GM12878 (cell line): Measurements from ENCODE around the gene DUSP22. TPM values are rescaled to one million over a fixed set of nuclear protein-coding genes. Genes with fewer than 3 reads are reported as not detected.
A peak's percentile ranks its signal among the peaks of the same experiment; 100 is the strongest.

Source experiments
- POLR2AphosphoS5 ChIP-seq: IDR thresholded peaks from 2 replicates; pipeline ENCODE4 v1.6.1; 2011; ENCODE audit warnings: mild to moderate bottlenecking, low read length, inconsistent platforms
- RB1 ChIP-seq: fragments of 450-650 bp; formaldehyde crosslinking; IDR thresholded peaks from 2 replicates; pipeline ENCODE4 v1.6.1; 2017; ENCODE audit warnings: mild to moderate bottlenecking, borderline replicate concordance
- SMARCA5 ChIP-seq: fragments of 450-650 bp; IDR thresholded peaks from 2 replicates; pipeline ENCODE4 v1.6.1; 2017; ENCODE audit warnings: mild to moderate bottlenecking
- SREBF1 ChIP-seq: IDR thresholded peaks from 2 replicates; pipeline ENCODE4 v1.6.1; 2012; ENCODE audit warnings: mild to moderate bottlenecking, low read length
- ZNF274 ChIP-seq: IDR thresholded peaks from one replicate; pipeline ENCODE4 v1.8.0; 2011; ENCODE audit not compliant: insufficient read length, insufficient read depth
- polyA plus RNA-seq, 11 experiments: library from polyadenylated mRNA; depleted of rRNA in 4 of 11; unstranded in 6 of 11; stranded (reverse) in 5 of 11; fragments of >200 nt; fragmentation: Nextera tagmentation in 4 of 11; fragmentation: Illumina TruSeq in 1 of 11; extraction: Ambion mirVana in 4 of 11; extraction: Trizol in 1 of 11; gene quantifications; 1 replicate in 1 of 11; 2 replicates in 10 of 11; pipeline versions ENCODE4 v1.2.1 to v1.2.3, GENCODE V29; 2011 to 2016; ENCODE audit warnings: inconsistent platforms in 2 of 11, missing spikeins in 2 of 11, low read depth in 1 of 11
- total RNA-seq, 4 experiments: library from RNA; depleted of rRNA in 3 of 4; stranded (reverse); fragments of >200 nt in 3 of 4; fragmentation: Illumina TruSeq in 1 of 4; extraction: Trizol in 1 of 4; gene quantifications; 2 replicates each; pipeline versions ENCODE4 v1.2.1 to v1.2.3, GENCODE V29; 2013 to 2021
- TF ChIP-seq, protein P1 (sequence below): fragments of 450-650 bp; IDR thresholded peaks from 2 replicates; pipeline ENCODE4 v1.6.1; 2017; ENCODE audit warnings: mild to moderate bottlenecking, moderate library complexity

The DUSP22 gene
- total and polyA plus RNA-seq, 10 of the 15 experiments (the other 5 are each of a cell fraction or from before 2014, with no cell fraction given), result 78.9 to 156 (median 107) TPM

- TF ChIP-seq RB1 (no peak), POLR2AphosphoS5 (peak; percentile 83; the same call in 1 of the 2 replicates), SMARCA5 (no peak), ZNF274 (no peak), SREBF1 (no peak)
- TF ChIP-seq, protein P1, sequence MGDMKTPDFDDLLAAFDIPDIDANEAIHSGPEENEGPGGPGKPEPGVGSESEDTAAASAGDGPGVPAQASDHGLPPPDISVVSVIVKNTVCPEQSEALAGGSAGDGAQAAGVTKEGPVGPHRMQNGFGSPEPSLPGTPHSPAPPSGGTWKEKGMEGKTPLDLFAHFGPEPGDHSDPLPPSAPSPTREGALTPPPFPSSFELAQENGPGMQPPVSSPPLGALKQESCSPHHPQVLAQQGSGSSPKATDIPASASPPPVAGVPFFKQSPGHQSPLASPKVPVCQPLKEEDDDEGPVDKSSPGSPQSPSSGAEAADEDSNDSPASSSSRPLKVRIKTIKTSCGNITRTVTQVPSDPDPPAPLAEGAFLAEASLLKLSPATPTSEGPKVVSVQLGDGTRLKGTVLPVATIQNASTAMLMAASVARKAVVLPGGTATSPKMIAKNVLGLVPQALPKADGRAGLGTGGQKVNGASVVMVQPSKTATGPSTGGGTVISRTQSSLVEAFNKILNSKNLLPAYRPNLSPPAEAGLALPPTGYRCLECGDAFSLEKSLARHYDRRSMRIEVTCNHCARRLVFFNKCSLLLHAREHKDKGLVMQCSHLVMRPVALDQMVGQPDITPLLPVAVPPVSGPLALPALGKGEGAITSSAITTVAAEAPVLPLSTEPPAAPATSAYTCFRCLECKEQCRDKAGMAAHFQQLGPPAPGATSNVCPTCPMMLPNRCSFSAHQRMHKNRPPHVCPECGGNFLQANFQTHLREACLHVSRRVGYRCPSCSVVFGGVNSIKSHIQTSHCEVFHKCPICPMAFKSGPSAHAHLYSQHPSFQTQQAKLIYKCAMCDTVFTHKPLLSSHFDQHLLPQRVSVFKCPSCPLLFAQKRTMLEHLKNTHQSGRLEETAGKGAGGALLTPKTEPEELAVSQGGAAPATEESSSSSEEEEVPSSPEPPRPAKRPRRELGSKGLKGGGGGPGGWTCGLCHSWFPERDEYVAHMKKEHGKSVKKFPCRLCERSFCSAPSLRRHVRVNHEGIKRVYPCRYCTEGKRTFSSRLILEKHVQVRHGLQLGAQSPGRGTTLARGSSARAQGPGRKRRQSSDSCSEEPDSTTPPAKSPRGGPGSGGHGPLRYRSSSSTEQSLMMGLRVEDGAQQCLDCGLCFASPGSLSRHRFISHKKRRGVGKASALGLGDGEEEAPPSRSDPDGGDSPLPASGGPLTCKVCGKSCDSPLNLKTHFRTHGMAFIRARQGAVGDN, result peak; percentile 40; the same call in 1 of the 2 replicates
Measured at GRCh38 chr6:321536-322258, 29.4 kb downstream of the DUSP22 start (continued).
